Activated CD4-positive, alpha-beta T cell treated with anti-CD3 and anti-CD28 coated beads, Interleukin-10, Interleukin-2, amounts not matched to agents 100 ng/mL and 50 ng/mL, durations not matched to agents 16 hours and 8 hours (primary cell): ENCODE measurements around the gene CHSY1.
"Not testable (repeated sequence)": the region's sequence is repeated elsewhere in the genome, so short reads cannot be mapped to it uniquely, and the experiment has no call there.

ENCODE experiments used
- DNase-seq: peaks from one replicate; pipeline ENCODE4 v3.0.0-alpha.2; 2020

Gene CHSY1, protein sequence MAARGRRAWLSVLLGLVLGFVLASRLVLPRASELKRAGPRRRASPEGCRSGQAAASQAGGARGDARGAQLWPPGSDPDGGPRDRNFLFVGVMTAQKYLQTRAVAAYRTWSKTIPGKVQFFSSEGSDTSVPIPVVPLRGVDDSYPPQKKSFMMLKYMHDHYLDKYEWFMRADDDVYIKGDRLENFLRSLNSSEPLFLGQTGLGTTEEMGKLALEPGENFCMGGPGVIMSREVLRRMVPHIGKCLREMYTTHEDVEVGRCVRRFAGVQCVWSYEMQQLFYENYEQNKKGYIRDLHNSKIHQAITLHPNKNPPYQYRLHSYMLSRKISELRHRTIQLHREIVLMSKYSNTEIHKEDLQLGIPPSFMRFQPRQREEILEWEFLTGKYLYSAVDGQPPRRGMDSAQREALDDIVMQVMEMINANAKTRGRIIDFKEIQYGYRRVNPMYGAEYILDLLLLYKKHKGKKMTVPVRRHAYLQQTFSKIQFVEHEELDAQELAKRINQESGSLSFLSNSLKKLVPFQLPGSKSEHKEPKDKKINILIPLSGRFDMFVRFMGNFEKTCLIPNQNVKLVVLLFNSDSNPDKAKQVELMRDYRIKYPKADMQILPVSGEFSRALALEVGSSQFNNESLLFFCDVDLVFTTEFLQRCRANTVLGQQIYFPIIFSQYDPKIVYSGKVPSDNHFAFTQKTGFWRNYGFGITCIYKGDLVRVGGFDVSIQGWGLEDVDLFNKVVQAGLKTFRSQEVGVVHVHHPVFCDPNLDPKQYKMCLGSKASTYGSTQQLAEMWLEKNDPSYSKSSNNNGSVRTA

DNA sequence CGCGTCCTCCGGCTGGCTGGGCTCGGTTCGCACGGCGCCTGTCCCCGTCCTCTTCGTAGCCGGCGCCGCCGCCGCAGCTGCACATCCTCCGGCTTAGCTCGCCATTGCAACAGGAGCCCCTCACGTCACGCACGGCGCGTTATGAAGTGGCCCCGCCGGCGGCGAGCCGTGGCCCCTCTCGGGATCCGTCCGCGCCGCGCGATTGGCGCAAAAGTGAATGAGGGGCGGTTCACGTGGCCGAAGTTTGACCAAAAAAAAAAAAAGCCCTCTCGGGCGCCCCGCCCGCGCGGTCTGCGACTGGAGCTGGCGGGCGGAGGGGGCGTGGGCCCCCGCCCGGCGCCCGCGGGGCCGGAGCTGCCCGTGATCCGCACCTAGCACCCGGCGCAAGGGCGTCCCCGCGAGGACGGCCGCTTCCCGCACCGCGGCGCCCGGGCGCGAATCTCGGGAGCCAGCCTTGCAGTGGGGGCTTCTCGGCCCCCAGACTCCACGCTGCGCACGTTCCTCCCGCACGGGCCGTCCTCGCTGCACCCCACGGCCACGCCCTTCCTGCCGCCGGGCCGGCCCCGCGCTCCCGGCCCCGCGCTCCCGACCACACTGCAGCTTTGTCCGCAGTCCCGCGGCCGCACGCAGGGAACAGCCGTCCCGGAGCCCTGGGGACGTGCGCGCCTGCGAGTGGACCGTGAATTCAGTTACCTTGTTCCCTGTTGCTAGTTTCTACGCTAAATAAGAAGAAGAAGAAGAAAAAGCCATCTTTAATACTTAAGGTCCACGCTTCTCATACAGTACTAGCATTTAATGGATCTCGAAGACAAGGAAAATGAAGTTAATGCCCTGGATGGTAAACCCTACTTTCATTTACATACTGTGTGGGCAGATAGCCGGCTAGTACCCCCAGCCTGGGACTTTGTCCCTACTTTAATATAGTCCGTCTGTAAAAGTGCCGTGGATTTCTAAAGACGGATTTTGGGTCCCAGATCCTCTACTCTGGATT lies at the start of gene CHSY1:
Gene CHSY1 (minus strand): TSS at position 219 of the 991 bp plus-strand sequence. CDS start 592 bp downstream, outside the sequence.
- peak; percentile 93 for DNase-seq

DNA sequence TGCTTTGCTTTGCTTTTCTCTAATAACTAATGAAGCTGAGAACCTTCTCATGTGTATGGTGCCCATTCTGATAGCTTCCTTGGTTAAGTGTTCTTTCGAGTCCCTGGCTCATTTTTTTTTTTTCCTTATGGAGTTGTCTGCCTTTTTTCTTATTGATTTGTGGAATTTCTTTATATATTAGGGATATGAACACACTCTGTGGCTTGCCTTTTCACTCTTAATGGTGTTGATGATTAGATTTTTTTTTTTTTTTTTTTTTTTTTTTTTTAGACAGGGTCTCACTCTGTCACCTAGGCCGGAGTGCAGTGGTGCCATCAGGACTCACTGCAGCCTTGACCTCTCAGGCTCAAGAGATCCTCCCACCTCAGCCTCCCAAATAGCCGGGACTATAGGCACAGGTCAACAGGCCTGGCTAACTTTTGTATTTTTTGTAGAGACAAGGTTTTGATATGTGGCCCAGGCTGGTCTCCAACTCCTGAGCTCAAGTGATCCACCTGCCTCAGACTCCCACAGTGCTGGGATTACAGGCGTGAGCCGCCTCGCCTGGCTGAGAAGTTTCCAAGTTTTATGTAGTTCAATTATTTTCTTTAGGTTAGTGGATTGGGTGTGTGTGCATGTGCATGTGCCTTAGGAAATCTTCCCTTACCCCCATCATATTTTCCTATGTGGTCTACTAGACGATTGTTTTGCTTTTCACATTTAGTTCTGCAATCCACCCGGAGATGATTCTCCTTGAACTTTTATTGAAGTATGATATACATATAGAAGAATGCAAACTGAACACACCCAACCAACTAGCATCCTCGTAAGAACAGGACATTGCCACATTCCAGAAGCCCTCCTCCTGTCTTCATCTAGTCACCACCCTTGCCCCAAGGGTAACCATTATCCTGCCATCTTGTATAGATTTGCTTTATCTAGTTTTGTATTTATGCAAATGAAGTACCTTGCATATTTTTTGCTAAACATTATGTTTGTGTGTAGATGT lies 44.9 kb upstream of the CHSY1 start:
- DNase-seq = no peak

DNA sequence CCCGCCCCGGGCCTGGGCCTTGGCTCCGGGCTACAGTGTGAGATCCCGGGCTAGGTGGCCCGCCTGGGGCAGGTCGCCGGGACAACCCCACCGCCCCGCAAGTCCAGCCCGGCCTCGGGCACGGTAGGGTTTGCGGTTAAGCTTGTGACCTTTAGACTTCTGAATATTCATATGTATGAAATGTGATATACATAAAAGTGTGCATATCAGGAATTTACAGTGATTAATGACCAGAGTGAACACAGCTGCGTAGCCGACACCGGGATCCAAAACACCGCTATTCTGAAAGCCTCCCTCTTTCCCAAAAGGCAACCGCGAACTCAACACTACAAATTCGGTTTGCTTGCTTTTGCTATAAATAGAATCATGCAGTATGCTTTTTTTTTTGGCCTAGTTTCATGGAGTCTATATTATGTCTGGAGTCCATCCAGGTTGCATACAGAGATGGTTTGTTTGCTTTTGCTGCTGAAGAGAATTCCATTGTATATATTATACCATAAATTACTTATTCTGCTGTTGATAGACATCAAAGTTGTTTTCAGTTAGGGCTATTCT lies 43.8 kb upstream of the CHSY1 start:
- no peak for DNase-seq

DNA sequence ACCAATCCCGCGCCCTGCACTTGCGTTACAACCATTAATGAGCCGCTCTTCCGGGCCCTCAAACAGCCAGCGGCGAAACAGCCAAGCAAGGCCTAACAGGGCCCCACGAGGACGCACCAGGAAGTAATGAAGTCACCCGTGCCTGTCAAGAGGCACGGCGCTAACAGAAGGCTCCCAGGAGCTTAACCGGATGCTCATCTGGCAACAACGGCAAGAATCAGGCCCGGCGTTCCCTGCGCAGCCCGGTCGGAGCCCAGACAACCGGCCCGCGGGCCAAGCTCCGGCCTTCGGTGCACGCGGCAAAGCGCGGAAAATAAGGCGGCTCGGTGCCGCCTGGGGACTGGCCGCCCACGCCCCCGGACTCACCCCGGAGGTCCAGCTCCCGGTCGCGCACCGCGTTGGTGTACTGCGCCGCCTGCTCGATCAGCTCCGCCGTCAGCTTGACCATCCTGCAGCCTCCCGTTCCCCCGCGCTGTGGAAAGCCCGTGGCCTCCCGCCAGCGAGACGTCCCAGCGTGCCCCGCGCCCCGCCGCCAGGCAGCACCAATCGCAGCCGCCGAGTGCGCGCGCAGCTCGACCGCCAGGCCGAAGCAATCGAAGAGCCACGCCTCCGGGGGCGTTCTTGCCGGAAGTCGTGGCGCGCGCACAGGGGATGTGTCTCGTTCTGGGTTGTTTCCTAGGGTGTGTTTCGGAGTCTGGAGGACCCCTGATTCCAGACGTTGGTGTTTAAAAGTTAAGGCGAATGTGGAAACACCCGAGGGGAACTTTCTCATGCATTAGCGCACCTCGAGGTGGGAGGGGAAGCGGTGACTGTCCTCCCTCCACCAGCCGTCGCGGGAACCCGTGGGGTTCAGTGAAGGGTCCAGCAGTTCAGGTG lies 43.1 kb upstream of the CHSY1 start, which contains the start of gene SNRPA1:
Gene SNRPA1 (minus strand): TSS at position 518 of the 876 bp plus-strand sequence. CDS start 70 bp downstream, at position 448.
- peak; percentile 98 for DNase-seq

DNA sequence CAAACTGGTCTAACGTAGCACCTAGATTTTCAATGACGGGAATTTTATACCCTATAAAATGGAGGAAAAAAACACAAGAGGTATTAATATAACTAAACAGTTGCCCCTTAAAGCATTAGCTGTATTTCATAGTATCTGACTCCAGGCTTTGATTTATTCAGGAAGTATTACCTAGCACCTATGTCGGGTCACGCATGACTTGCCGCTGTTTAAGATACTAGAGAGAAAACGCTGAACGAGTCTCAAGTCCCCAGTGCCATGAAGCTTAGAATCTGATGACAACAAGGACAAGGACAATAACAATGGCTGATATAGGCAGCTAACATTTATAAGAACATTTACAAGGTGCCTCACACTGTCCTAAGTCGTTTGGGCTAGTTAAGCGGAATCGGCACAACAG lies 41.3 kb upstream of the CHSY1 start:
- DNase-seq = no peak

DNA sequence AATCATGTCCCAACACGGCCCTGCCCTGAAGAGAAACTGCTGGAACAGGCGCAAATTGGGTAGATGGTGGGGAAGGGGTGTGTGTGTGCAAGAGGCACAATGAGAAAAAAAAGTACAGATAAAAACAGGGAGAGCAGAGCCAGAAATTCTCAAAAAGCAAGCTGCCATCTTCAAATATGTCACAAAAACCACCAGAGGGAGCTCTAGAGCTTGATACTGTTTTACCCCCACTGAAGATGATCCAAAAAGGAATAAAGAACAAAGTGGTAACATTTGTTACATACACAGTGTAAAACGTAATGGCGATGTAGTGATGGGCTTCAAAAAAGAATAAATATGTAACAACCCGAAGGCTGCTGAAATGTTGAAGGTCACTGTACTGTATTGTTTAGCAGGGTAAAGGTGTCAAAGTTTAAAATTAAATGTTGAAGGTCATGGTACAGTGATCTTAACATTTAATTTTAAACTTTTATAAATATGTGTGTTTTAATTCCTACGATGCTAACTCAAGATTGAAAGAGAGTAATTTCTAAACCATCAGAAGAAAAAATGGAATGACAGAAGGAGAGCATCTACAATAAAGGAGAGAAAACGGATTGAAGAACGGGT lies 37.2 kb upstream of the CHSY1 start:
- peak; percentile 64 for DNase-seq

DNA sequence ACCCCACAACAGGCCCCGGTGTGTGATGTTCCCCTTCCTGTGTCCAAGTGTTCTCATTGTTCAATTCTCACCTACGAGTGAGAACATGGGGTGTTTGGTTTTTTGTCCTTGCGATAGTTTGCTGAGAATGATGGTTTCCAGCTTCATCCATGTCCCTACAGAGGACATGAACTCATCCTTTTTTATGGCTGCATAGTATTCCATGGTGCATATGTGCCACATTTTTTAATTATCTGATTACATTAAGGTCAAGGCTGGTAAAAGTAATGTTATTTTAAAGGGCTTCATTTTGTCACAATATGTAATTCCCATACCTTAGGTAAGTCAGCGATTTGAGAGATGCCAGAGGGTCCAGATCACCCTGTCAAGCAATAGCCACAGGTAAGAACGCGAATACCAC lies 35.5 kb upstream of the CHSY1 start:
- DNase-seq = not testable (repeated sequence)

DNA sequence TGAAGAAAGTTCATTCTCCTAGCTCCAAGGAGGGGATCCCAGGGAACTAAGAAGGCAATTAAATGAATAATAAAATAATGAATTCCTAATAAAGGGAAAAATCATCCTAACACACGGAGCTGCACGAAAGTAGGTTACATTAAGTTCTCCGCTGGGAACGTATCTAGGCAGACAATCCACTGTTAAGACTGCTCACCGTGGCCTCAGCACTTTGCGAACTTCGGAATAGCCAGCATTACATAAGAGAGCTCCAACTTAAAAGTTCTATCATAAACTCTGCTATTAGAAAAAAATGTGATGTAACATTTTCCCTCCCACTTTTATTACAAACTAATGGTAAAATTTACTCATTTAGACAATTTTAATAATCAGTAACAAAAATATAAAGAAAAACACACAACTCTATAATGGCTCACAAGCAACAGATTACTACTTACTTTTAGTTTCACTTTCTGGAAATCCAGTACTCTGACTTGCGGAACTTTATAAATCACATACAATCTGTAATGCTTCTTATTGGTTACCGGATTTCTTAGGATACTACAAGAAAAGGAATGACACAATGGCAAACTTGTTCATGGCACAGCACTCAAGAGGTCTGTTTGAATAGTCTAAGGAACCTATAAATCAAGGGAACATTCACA lies 34.7 kb upstream of the CHSY1 start:
- DNase-seq = no peak

DNA sequence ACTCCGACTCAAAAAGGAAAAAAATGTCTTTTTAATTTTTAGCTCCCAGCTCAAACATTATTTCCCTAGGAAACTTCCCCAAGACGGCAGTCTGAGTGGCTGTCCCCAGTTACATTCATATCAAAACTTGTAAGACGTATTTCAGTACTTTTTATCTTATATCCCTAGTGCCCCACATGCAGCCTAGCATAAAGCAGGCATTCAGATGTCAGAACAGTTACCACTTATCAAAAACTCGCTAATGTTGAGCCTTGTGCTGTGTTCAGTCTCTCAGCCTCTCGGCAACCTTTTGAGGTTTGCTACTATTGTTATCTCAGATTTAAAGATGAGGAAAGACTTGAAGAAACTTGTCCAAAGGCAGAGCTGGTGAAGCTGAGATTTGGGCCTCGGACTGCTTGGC lies 32.1 kb upstream of the CHSY1 start:
- peak; percentile 19 for DNase-seq

DNA sequence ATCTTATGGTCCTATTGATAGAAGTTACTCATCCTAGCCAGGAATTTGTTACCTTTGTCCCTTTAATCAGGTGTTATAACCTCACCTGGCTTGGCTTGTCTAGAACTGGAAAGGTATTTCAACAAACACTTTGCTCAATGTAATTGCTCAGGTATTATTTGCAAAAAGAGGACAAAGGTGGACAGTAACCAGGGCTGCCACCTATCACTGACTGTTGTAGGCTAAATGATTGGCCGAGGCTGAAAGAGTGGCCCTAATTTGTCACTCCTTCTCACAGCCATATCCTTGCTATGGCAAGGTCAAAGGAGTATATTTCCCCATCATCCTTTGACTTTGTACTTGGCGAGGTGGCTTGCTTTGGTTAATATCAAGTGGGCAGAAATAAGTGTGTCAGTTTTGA lies 28.2 kb upstream of the CHSY1 start:
- no peak for DNase-seq

DNA sequence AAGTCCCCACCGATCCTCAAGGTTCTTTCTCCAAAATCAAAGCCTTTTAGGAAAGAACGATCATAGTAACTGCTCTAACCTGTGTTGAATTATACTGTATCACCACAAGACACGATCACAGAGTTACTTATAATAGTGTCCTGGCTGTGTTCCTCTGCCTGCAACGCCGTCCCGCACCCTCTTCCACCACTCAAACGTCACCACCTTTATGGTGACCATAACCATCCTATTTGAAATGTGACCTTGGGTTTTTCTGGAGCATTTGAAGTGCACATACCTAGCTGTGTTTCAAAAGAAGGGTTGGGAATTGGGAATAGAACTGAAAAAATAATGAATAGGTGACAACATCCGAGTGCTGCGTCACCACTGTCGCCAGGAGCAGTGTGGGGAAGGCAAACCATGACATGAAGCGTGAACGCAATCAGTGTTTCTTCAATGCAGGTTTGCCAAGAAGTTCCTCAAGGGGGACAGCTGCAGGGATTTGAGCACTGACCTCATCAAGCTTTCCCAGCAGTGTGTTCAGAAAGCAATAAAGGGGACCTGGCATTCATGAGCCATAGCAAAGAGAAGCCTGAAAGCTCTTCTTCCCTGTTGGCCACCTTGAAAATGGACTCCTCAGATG lies 26.2 kb upstream of the CHSY1 start:
- DNase-seq = no peak

DNA sequence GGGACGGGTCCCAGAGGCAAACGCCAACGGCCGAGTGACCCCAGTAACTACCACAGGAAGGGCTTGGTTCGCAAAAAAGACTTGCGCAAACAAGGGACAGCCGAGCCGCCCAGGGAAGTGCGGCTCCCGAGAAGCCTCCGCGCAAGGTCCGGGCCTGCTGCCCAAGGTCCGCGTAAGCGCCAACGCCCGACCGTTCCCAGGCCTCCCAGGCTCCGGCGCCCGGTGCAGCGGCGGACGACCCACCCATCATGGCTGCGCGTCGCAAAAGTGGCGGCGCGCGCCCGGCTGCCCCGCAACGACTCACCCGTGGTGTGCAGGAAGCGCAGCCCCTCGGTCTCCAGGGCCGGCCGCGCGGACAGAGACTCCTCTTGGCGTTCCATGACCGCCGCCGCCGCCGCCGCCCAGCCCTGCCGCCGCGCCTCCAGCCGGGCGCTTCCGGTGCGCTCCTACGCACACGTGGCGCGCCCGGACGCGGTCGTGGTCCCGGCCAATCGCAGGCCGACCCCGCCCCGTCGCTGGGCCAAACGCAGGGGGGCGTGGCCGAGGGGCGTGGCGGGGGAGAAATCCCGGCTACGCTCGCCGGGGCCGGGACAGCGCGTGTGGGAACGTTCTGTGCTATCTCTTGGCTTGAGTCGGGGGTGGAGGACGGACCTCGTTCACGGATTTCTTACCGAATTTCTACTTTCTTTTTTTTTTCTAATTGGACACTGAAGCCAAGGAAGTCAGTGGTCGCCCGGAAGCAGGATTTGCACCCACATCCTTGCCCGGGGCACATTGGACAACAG lies 25.4 kb upstream of the CHSY1 start, which contains the start of gene SELENOS:
Gene SELENOS (minus strand): TSS at position 448 of the 785 bp plus-strand sequence. CDS start 68 bp downstream, at position 380.
- peak; percentile 92 for DNase-seq

DNA sequence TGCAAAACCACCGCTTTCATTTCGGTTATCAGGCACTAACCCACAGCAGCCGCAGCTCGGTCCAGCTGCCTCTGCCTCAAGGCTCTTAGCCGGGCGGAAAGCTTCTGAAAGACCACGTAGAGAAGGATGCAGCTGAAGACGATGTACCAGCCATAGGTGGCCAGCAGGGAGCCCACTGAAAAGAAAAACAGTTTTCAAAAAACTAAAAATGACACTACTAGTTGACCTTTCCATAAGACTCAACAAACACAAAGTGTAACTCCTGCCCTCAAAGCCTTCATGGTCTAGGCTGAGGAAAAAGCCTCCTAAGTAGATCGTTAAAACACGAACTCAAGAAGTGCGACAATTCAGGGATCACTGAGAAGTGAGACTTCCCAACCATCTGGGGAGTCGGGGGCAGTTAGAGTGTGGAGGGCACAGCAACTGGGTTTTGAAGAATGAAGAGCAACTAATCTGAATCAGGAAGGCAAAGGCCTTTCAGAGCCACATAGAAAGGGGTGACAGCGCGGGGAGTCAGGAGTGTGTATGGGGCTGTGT lies 24.7 kb upstream of the CHSY1 start:
- DNase-seq = peak; percentile 49

DNA sequence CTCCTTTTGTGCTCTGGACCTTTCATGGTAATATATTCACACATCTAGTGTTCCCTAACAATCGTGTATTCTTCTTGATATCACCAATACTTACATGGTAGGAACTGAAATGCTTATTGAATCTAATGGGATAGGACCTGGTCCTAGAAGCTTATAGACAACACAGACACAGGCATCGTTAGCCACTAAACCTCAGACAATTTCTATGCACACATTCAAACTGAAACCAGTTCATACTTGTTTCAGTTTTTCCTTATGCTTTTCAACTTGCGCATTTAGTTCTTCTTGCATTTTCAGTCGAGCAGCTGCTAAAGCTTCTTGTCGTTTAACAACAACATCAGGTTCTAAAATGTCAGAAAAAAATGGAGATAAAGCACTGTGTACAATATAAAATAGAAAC lies 23.2 kb upstream of the CHSY1 start:
- DNase-seq = peak; percentile 71

DNA sequence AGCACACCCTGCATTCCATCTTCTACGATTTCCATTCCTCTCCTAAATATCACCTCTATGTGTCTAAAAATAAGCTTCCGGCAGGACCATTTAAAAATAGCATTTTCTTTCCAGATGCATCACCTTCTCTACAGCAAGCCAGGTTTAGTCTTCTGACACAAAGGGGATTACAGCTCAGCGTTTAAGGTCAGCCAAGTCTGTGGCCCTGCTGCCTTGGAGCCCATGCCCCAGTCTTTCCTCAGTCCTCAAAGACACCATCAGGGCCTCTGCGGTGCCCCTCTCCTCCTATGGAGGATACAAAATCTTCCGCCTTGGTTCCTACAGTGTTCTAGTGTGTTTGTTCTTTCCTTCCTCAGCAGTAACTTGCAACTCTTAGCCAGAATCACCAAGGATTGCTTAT lies 21.7 kb upstream of the CHSY1 start:
- DNase-seq = no peak

DNA sequence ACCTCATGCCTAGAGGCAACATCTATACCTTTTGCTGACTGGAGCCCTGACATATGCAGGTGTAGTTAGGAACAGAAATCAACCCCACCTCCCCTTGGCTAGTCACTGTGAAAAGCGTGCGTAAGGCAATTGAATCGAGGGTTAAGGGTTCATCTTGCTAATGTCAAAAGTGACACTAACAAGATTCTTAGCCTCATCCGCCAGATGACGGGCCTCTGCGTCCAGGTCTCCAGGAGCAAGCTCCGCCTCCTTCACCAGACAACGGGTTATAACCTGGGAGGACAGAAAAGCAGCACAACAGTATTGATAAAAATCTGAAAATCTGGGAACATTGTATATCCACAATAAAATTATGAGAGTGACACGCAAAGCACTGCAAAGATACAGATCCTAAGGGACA lies 20.7 kb upstream of the CHSY1 start:
- no peak for DNase-seq
